B cell (primary cell): Measurements from ENCODE around the gene NPHP4. TPM values are rescaled to one million over a fixed set of nuclear protein-coding genes. Genes with fewer than 3 reads are reported as not detected.

ENCODE experiments used
- ATAC-seq: fragments of 200-7000 bp; cut with Tn5 transposase; one replicate; pipeline ENCODE4 v1.10.0; 2021; ENCODE audit warnings: low read depth, mild to moderate bottlenecking, moderate number of reproducible peaks, moderate library complexity
- CTCF ChIA-PET: fragments of 350-600 bp; sonication (Branson Sonifier 250); formaldehyde crosslinking; loops from one replicate; lab custom pipeline; 2021; ENCODE audit warnings: antibody characterized with exemption, inconsistent platforms; lab: Charles Lee
- POLR2A ChIA-PET: fragments of 350-600 bp; sonication (Branson Sonifier 250); formaldehyde crosslinking; loops from one replicate; lab custom pipeline; 2021; ENCODE audit warnings: antibody characterized with exemption; lab: Charles Lee
- DNase-seq: peaks from one replicate; pipeline ENCODE4 v3.0.0; 2013
- H2AFZ ChIP-seq: 2 replicates; pipeline ENCODE4 v1.6.1; 2012; ENCODE audit warnings: mild to moderate bottlenecking, low read depth, low read length; ENCODE audit not compliant: insufficient read depth, poor library complexity, severe bottlenecking
- H3K27ac ChIP-seq, 2 donors: 1 replicate in 1 of 2; 2 replicates in 1 of 2; pipeline ENCODE4 v1.5.1; 2012 to 2013; ENCODE audit warnings: low read length in 2 of 2, mild to moderate bottlenecking in 2 of 2, moderate library complexity in 1 of 2
- H3K27me3 ChIP-seq, 4 experiments: fragments of 200-600 bp in 1 of 4; sonication (generic) in 1 of 4; replicated peaks in 1 of 4; 1 replicate in 2 of 4; 2 replicates in 2 of 4; pipeline versions ENCODE4 v1.6.1 to v1.7.0; 2013 to 2016; ENCODE audit warnings: low read length in 3 of 4, mild to moderate bottlenecking in 2 of 4, mixed read lengths in 1 of 4, moderate library complexity in 1 of 4; ENCODE audit not compliant: insufficient read depth in 4 of 4, control insufficient read depth in 3 of 4; ENCODE audit errors: control extremely low read depth in 1 of 4
- H3K36me3 ChIP-seq, 2 experiments: replicated peaks in 1 of 2; 1 replicate in 1 of 2; 2 replicates in 1 of 2; pipeline versions ENCODE4 v1.6.1 to v1.7.1; 2013; ENCODE audit warnings: low read length in 1 of 2; ENCODE audit not compliant: insufficient read depth in 2 of 2, control insufficient read depth in 1 of 2; ENCODE audit errors: control extremely low read depth in 1 of 2, extremely low read depth in 1 of 2
- H3K4me1 ChIP-seq, 2 donors: fragments of 200-600 bp in 1 of 2; sonication (generic) in 1 of 2; 1 replicate in 1 of 2; 2 replicates in 1 of 2; pipeline versions ENCODE4 v1.5.1 to v1.6.1; 2013 to 2017; ENCODE audit warnings: low read length in 2 of 2; ENCODE audit not compliant: control insufficient read depth in 2 of 2, insufficient read depth in 2 of 2
- H3K4me2 ChIP-seq: replicated peaks from 2 replicates; pipeline ENCODE3; 2012; ENCODE audit warnings: mild to moderate bottlenecking, low read depth, low read length; ENCODE audit not compliant: poor library complexity, severe bottlenecking
- H3K4me3 ChIP-seq, 5 experiments: fragments of 200-600 bp in 1 of 5; sonication (generic) in 1 of 5; 1 replicate in 3 of 5; 2 replicates in 2 of 5; pipeline versions ENCODE4 v1.5.1 to v1.7.0; 2011 to 2016; ENCODE audit warnings: low read length in 4 of 5, mild to moderate bottlenecking in 4 of 5, low read depth in 2 of 5, control low read depth in 1 of 5, moderate library complexity in 1 of 5; ENCODE audit not compliant: insufficient read depth in 1 of 5; ENCODE audit errors: control extremely low read depth in 1 of 5, extremely low read depth in 1 of 5
- H3K79me2 ChIP-seq: fragments of 200-600 bp; sonication (generic); one replicate; pipeline ENCODE4 v1.6.0; 2016; ENCODE audit warnings: low read length; ENCODE audit not compliant: control insufficient read depth, insufficient read depth
- H3K9ac ChIP-seq: fragments of 200-600 bp; sonication (generic); 2 replicates; pipeline ENCODE4 v1.6.1; 2017; ENCODE audit warnings: mild to moderate bottlenecking, low read length, moderate library complexity
- H3K9me3 ChIP-seq, 3 donors: one replicate each; pipeline versions ENCODE4 v1.6.1 to v1.7.1; 2013; ENCODE audit warnings: low read length in 2 of 3; ENCODE audit not compliant: control insufficient read depth in 2 of 3, insufficient read depth in 1 of 3; ENCODE audit errors: control extremely low read depth in 1 of 3
- H4K20me1 ChIP-seq: 2 replicates; pipeline ENCODE4 v1.6.0; 2012; ENCODE audit warnings: mild to moderate bottlenecking, low read length; ENCODE audit not compliant: insufficient read depth, control insufficient read depth, poor library complexity, severe bottlenecking
- H3K27ac Mint-ChIP-seq: one replicate; pipeline ENCODE4 v1.8.0; 2021; ENCODE audit warnings: mixed read lengths
- H3K27me3 Mint-ChIP-seq: one replicate; pipeline ENCODE4 v1.8.0; 2021; ENCODE audit warnings: mixed read lengths
- H3K4me1 Mint-ChIP-seq: one replicate; pipeline ENCODE4 v1.8.0; 2021; ENCODE audit warnings: mixed read lengths
- H3K4me3 Mint-ChIP-seq: one replicate; pipeline ENCODE4 v1.8.0; 2021; ENCODE audit warnings: mixed read lengths
- H3K9me3 Mint-ChIP-seq: one replicate; pipeline ENCODE4 v1.8.0; 2022; ENCODE audit warnings: mixed read lengths; ENCODE audit not compliant: insufficient read depth
- CTCF ChIP-seq: fragments of 200-600 bp; IDR thresholded peaks from one replicate; pipeline ENCODE4 v1.8.0; 2022; ENCODE audit warnings: antibody characterized with exemption, mild to moderate bottlenecking
- EZH2 ChIP-seq: IDR thresholded peaks from 2 replicates; pipeline ENCODE4 v1.6.1; 2012; ENCODE audit warnings: borderline replicate concordance, low read depth, mild to moderate bottlenecking, moderate library complexity, low read length; ENCODE audit not compliant: insufficient read depth, poor library complexity, severe bottlenecking
- WGBS: methylation state at CpG from one replicate; pipeline ENCODE4 v1.1.5; 2013; ENCODE audit warnings: missing lambda C conversion rate; ENCODE audit not compliant: insufficient coverage; 5-methylcytosine and 5-hydroxymethylcytosine counted together
- intact Hi-C: fragments of 100-400 bp; cut with micrococcal nuclease; formaldehyde crosslinking; loops from one replicate; pipeline ENCODE4 v1.10.0; 2022
- polyA plus RNA-seq: library from polyadenylated mRNA; depleted of rRNA; stranded (reverse); fragments of >200 nt; gene quantifications from 2 replicates; pipeline ENCODE4 v1.2.3, GENCODE V29; 2012
- total RNA-seq, 2 donors: library from RNA; stranded (reverse); fragments of 120-200 nt in 1 of 2; gene quantifications; 1 replicate in 1 of 2; 2 replicates in 1 of 2; pipeline versions ENCODE4 v1.2.3 to v1.2.4, GENCODE V29; 2013 to 2022

The NPHP4 gene
- total and polyA plus RNA-seq, 2 donors (not counting 1 experiment from before 2014, with no cell fraction given): 6.5 to 14.8 TPM

GRCh38 chr1:5962265-5963105 lies 29.7 kb downstream of the NPHP4 start:
- intact Hi-C loops: no loop called here
- Mint-ChIP-seq H3K9me3 (no peaks in the 10 kb centered on the region), H3K4me3 (no peak overlapping the region), H3K4me1 (no peaks in the 10 kb centered on the region), H3K27me3 (no peaks in the 10 kb centered on the region), H3K27ac (no peak overlapping the region)
- H3K27ac ChIP-seq: no peak overlapping the region
- CTCF ChIA-PET: no interaction called here
- no peak overlapping the region for H3K9ac ChIP-seq
- H3K36me3 ChIP-seq: no peaks in the 10 kb centered on the region
- DNase-seq: no peak
- 93% methylated on average over 23 of the region's 24 CpGs for WGBS
- no peak for ATAC-seq
- no peak overlapping the region for H2AFZ ChIP-seq
- POLR2A ChIA-PET: no interaction called here
- no peak overlapping the region for H3K4me2 ChIP-seq
- H3K4me1 ChIP-seq: no peaks in the 10 kb centered on the region
- H3K27me3 ChIP-seq: no peaks in the 10 kb centered on the region
- no peaks in the 10 kb centered on the region for H4K20me1 ChIP-seq
- no peak overlapping the region for H3K4me3 ChIP-seq
- no peaks in the 10 kb centered on the region for H3K79me2 ChIP-seq
- no peaks in the 10 kb centered on the region for H3K9me3 ChIP-seq
- TF ChIP-seq CTCF (no peak), EZH2 (no peak)

- ATAC-seq (no peak), DNase-seq (no peak)
- TF ChIP-seq CTCF: no peak
- TF ChIP-seq EZH2: no peak
- no peak overlapping the region for H2AFZ ChIP-seq
- H3K9ac ChIP-seq: no peak overlapping the region
- no peaks in the 10 kb centered on the region for H3K9me3 ChIP-seq
- no peaks in the 10 kb centered on the region for H3K36me3 ChIP-seq
- ChIA-PET POLR2A (no interaction called here), CTCF (no interaction called here)
- no peak overlapping the region for H3K27ac Mint-ChIP-seq
- no peaks in the 10 kb centered on the region for H3K27me3 Mint-ChIP-seq
- H3K9me3 Mint-ChIP-seq: no peaks in the 10 kb centered on the region
- H3K4me3 ChIP-seq: no peak overlapping the region
- no peak overlapping the region for H3K27ac ChIP-seq
- H3K27me3 ChIP-seq: no peaks in the 10 kb centered on the region
- H3K4me1 Mint-ChIP-seq: no peaks in the 10 kb centered on the region
- no peaks in the 10 kb centered on the region for H4K20me1 ChIP-seq
- H3K4me3 Mint-ChIP-seq: no peak overlapping the region
- no peaks in the 10 kb centered on the region for H3K4me1 ChIP-seq
- intact Hi-C loops: no loop called here
- 96% methylated on average over 11 of the region's 11 CpGs for WGBS
- no peak overlapping the region for H3K4me2 ChIP-seq
- H3K79me2 ChIP-seq: no peaks in the 10 kb centered on the region
Observed at GRCh38 chr1:5961601-5962000, 30.6 kb downstream of the NPHP4 start.
